Esophagus squamous epithelium (tissue), 4 donors: ENCODE data around the gene SETSIP.

Experiments used
- POLR2A ChIP-seq, 4 donors: fragments of 450-650 bp; IDR thresholded peaks; one replicate each; pipeline ENCODE4 v1.6.1; 2017; ENCODE audit warnings: antibody characterized with exemption in 4 of 4, mild to moderate bottlenecking in 4 of 4, moderate library complexity in 3 of 4
- TF ChIP-seq, protein P1 (sequence below), 6 experiments: fragments of 450-650 bp in 4 of 6; fragments of 200-600 bp in 2 of 6; sonication (generic) in 2 of 6; IDR thresholded peaks; one replicate each; pipeline ENCODE4 v1.5.1; 2016 to 2019; ENCODE audit warnings: antibody characterized with exemption in 6 of 6, mild to moderate bottlenecking in 4 of 6, moderate library complexity in 4 of 6

GRCh38 chr1:92038695-92039346, 36.4 kb downstream of the SETSIP start:
- TF ChIP-seq, protein P1, sequence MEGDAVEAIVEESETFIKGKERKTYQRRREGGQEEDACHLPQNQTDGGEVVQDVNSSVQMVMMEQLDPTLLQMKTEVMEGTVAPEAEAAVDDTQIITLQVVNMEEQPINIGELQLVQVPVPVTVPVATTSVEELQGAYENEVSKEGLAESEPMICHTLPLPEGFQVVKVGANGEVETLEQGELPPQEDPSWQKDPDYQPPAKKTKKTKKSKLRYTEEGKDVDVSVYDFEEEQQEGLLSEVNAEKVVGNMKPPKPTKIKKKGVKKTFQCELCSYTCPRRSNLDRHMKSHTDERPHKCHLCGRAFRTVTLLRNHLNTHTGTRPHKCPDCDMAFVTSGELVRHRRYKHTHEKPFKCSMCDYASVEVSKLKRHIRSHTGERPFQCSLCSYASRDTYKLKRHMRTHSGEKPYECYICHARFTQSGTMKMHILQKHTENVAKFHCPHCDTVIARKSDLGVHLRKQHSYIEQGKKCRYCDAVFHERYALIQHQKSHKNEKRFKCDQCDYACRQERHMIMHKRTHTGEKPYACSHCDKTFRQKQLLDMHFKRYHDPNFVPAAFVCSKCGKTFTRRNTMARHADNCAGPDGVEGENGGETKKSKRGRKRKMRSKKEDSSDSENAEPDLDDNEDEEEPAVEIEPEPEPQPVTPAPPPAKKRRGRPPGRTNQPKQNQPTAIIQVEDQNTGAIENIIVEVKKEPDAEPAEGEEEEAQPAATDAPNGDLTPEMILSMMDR (IDR thresholded peaks at IDR 0.05) = no peak
- no peak for TF ChIP-seq POLR2A (IDR thresholded peaks at IDR 0.05)
